HG03432 (cell line): ENCODE data around the gene RRAGD.
"Not testable (repeated sequence)": the region's sequence is repeated elsewhere in the genome, so short reads cannot be mapped to it uniquely, and the experiment has no call there.

Source experiments
- ATAC-seq: cut with Tn5 transposase; IDR thresholded peaks from one replicate; pipeline ENCODE4 v1.9.1; 2021; ENCODE audit warnings: mild to moderate bottlenecking, moderate library complexity; ENCODE audit not compliant: unreplicated experiment

The RRAGD gene

DNA sequence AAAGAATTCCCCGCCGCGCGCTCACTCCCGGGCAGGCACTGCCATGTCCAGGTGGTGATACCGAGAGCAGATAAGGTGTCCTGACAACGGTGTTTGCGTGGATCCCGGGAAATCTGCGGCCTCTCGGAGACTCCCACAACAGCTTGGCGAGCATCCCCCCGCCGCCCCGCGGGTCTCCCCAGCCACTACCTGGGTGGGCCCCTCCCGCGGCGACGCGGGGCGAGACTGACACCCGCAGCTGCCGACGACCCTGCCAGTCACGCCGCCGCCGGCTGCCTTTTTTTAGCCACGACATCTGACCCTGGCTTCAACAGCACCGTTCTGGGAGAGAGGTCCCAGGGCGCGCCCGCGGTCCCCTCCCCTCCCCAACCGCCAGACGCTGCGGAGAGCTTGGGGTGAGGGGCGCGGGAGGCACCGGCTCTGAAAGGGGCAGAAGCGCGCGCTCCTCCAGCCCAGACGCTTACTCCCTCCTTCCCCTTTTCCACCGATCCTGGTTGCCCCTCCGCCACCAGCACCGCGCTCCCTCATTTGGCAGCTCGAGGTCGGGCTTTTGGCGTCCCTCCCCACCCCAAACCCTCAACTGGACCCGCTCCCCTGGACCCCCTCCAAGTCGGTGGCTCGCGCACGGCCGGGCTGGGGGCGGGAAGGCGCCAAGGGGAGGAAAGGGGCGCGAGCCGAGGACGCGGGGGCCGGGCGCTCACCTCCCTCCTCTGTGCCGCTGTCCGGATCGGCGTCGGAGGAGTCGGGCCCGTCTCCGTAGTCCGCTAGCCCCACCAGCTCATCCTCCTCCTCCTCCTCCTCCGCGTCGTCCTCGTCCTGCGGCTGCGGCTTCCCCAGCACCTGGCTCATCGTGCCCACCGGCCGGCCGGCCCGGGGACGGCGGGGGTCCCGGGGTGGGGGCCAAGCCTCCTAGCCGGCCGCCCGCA lies 665 bp downstream of the RRAGD start:
- peak; percentile 51 for ATAC-seq

DNA sequence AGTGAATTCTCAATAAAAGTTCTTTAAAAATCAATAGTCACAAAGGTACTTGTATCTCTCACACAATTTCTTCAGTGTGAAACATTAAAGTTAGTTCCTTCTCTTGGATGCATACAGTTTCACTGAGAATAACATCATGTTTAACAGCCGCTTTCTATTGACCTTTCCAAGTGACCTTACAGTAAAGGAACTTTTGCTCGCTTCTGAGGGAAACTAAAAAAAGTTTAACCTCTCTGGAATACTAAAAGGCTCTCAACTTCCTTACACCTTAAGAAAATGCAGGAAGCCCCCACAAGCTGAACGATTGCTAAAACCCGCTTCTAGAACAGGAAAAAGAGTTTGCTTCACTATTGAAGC lies 1.3 kb downstream of the RRAGD start:
- peak; percentile 1 for ATAC-seq

- peak; percentile 16 for ATAC-seq
Observed at GRCh38 chr6:89410231-89410761, 1.8 kb downstream of the RRAGD start.

DNA sequence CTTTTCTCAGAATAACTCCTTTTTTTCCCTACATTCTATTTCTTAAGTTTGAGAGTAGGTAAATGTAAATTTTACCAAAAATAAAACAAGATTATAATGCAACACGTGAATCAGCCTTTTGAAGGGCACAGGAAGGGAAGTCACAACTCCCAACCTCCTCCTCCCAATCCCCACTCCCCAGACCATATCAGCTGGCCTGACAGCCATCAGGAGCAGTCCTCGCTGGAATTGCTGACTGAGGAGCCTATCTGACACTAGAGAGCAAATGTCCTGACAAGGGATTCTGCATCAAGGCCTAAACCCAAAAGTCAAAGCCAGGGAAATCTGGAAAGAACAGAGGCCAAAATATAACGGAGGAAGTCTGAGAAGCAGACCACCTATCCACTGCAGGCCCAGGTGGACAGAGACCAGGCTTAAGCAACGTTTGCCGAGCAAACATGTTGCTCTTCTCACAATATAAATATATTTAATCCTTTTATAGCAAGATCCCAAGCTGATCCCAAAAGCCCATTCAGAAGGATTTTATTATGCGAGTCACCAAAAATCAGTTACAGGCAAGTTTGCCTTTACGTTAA lies 2.5 kb downstream of the RRAGD start:
- no peak for ATAC-seq

DNA sequence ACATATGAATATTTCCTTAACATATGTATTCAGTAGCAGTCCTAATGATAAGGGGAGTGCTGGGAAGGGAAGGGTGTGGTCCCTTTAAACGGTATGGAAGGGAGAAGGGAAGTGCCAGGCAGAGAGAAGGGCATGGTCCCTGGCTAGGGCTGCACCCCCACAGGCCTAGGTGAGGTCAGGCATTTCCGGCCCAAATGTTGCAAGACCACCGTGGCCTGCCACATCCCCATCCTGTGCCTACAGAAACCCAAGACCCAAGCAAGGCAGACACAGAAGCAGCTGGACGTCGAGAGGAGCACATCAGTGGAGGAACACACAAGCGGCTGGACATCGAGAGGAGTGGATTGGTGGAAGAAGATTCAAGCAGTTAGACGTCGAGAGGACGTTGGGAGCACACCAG lies 5.9 kb downstream of the RRAGD start:
- ATAC-seq: no peak

DNA sequence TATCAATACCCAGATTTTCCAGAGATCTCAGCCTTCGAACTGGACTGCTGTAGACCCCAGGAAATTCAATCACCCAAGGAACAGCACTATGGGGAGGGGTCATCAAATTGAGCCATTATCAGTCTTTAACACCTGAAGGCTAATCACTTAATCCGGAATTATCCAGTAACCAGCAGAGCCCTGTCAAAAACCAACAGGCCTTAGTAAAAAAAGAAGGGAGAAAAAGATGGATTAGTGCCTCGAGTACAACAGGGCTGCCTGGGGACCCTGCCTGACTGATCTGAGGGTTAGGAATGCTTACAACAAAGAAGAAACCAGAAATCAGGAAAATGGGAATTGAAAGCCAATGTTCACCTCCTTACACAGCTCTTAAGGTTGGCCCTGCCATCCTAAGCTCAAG lies 7.6 kb downstream of the RRAGD start:
- no peak for ATAC-seq

DNA sequence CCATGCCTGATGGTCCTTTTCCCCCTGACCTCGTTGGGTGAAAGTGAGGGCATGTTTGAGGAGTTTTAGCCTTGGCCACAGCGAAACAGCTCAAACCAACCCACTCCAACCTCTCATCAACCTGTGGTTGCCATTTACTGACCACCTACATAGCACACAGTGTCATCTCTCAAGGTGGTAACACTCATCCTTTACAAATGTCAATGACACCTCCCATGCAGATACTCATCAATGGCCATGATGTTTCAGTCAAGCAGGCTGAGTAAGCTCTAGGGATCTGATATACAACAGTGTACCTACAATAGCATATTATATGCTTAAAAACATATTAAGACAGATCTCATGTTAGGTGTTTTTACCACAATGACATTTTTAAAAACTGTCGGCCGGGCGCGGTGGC lies 9.3 kb downstream of the RRAGD start:
- no peak for ATAC-seq

DNA sequence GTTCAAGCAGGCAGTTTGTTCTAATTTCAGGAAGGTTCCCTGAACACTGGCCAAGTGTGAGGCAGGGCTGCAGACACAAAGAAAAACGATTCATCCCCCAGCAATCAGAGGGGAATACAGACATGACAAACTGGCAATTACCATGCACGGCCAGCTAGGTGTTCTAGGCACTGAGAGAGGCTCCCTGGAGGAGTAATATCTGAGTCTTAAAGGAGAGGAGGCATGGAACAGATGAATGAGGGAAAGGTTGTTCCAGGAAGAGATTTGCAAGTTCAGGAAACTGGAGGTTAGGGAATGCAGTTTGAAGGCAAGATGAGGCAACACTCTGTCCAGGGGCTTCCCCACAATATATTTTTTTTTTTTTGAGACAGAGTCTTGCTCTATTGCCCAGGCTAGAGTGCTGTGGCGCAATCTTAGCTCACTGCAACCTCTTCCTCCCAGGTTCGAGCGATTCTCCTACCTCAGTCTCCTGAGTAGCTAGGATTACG lies 11.1 kb downstream of the RRAGD start:
- no peak for ATAC-seq

DNA sequence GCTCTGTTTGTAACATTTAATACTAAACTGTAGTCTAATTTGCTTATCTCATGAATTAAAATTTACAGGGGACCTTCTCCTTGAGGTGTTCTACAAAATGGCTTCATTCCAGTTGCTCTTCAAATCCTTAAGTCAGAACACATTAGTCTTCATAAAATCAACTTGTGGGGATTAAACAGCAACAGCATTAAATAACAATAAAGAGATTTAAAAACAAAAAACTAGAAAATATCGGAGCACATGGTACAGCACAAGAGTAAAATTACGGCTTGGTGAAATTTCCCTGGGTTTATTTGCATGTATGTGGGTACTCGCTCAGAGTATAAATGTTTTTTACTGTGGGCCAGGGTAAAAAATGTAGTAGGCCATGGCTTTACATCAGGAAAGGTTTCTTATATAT lies 12.0 kb downstream of the RRAGD start:
- no peak for ATAC-seq

DNA sequence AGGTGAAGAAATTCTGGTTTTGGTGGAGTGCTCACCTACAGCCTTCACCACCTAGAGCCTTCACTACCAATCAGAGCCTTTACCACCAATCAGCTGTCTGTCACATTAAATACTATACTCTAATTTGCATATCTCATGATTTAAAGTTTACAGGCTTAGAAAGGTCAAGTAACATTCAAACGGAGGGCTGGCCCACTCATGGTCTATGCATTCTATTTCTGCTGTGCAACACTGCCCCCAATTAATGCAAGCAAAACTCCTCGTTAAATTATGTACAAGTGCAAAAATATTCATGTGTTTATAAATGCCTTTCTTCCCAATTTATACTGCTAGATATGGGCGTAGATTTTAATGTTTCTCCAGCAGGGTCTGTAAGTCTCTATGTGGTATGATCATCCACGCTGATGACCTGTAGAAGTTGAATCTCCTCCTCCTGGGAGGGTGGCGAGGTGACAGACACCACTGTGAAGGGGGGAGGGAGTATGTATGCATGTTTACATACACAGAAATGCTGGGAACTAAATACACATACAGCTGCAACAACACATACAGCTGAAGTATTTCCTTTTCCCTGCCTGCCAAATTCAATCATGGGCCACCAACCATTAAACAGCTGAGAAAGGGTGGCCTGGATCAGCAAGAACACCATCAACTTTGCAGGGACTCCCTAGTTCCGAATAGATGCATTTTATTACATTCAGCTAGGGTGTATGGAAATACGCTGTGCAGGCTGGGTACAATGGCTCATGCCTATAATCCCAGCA lies 13.1 kb downstream of the RRAGD start:
- ATAC-seq: no peak

- ATAC-seq: not testable (repeated sequence)
Observed at GRCh38 chr6:89397884-89398283, 14.2 kb downstream of the RRAGD start.

- ATAC-seq: no peak
Observed at GRCh38 chr6:89393659-89394058, 18.4 kb downstream of the RRAGD start.

DNA sequence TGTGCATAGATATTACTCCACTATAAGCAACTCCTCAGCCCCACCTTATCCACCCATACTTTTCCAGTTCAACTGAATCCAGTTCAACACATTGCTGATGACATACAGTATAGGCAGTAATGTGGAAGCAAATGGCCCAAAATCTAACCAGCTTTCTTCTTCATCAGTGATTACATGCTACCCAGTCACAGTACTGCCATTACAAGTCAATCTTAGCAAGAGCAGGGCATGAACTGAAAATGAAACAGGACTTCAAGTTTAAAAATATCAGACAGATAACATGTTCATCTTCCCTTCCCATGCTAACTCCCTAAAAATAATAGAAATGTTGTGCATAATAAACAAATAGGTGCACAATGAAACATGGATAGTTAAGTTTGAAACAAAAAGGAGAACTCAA lies 19.2 kb downstream of the RRAGD start:
- ATAC-seq: no peak

GRCh38 chr6:89388846-89389245 lies 23.2 kb downstream of the RRAGD start:
- ATAC-seq: no peak

DNA sequence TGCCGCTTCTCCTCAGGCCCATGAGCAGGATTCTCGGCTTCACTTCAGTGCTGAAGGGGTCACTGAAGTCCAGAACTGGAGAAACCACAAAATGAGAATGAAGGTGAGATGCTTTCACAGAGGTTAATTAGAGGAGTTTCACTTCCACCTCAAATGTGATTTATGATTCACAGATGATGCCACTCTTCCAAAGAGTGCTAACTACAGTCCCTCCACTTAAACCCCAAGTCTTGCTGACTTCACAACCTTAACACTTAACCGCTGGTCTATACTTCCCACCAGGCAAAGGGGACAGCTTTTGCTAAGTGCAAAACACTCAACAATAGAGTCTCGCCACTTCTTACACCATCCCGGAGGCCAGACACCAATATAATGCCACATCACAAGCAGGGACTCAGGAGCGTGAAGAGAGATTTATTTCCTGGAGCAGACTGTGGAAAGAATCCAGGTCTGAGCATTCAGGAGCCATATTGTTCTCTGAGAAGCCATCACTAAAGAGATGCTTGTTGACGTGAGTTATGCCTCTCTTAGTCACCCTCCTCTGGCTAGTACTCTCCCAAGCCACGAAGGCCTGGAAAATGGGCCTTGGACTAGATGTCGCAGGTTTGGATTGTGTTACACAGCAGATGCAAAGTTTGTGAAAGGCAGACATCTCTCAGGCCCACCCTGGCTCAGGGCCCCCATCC lies 24.4 kb downstream of the RRAGD start:
- peak; percentile 95 for ATAC-seq

GRCh38 chr6:89386917-89387491 lies 25.1 kb downstream of the RRAGD start:
- ATAC-seq: peak; percentile 31

GRCh38 chr6:89385846-89386245 lies 26.2 kb downstream of the RRAGD start:
- no peak for ATAC-seq

GRCh38 chr6:89385156-89385667 lies 26.9 kb downstream of the RRAGD start:
- peak; percentile 51 for ATAC-seq

DNA sequence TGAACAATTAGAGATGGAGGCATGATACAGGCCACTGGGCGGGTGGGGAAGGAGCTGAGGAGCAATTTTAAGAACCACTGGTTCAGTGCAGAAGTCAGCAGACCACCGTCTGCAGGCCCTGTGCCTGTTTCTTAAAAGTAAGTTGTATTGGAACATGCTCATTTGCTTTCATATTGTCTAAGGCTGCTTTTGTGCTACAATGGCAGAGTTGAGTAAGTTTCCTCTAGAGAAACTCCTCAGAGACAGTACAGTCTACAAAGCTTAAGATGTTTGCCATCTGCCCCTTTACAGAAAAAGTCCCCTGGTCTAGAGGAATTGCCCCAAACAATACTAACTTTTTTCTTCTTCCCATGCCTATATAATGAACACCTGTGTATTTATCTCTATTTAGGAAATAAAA lies 31.0 kb downstream of the RRAGD start:
- ATAC-seq: no peak

- no peak for ATAC-seq
Observed at GRCh38 chr6:89379281-89379680, 32.8 kb downstream of the RRAGD start.
